Activated CD8-positive, alpha-beta memory T cell treated with anti-CD3 and anti-CD28 coated beads, Interleukin-2, amount 10 ng/mL, durations not matched to agents 7 days and 5 days (primary cell): ENCODE data around the gene HIC2. TPM values are rescaled to one million over a fixed set of nuclear protein-coding genes. Genes with fewer than 3 reads are reported as not detected.
"Not testable (repeated sequence)": the region's sequence is repeated elsewhere in the genome, so short reads cannot be mapped to it uniquely, and the experiment has no call there.

Experiments used
- ATAC-seq: fragments of 150-1000 bp; cut with Tn5 transposase; one replicate; pipeline ENCODE4 v1.10.0; 2021; ENCODE audit warnings: moderate library complexity
- CTCF ChIA-PET: fragments of 350-600 bp; sonication (Branson Sonifier 250); formaldehyde crosslinking; loops from one replicate; lab custom pipeline; 2021; ENCODE audit warnings: antibody characterized with exemption; lab: Charles Lee
- DNase-seq: peaks from one replicate; pipeline ENCODE4 v3.0.0-alpha.2; 2020
- H3K27ac Mint-ChIP-seq: one replicate; pipeline ENCODE4 v1.8.0; 2021; ENCODE audit warnings: mild to moderate bottlenecking, mixed read lengths
- H3K27me3 Mint-ChIP-seq: one replicate; pipeline ENCODE4 v1.8.0; 2021; ENCODE audit warnings: mixed read lengths
- H3K36me3 Mint-ChIP-seq: one replicate; pipeline ENCODE4 v1.8.0; 2021; ENCODE audit warnings: mild to moderate bottlenecking, mixed read lengths
- H3K4me1 Mint-ChIP-seq: one replicate; pipeline ENCODE4 v1.8.0; 2021; ENCODE audit warnings: mixed read lengths
- H3K4me3 Mint-ChIP-seq: one replicate; pipeline ENCODE4 v1.8.0; 2021; ENCODE audit warnings: mild to moderate bottlenecking, moderate library complexity, mixed read lengths
- H3K9me3 Mint-ChIP-seq: one replicate; pipeline ENCODE4 v1.8.0; 2022; ENCODE audit warnings: low read depth, mixed read lengths
- total RNA-seq, 2 experiments: library from RNA; stranded (reverse); gene quantifications; one replicate each; pipeline ENCODE4 v1.2.3, GENCODE V29; 2021

Gene HIC2, protein sequence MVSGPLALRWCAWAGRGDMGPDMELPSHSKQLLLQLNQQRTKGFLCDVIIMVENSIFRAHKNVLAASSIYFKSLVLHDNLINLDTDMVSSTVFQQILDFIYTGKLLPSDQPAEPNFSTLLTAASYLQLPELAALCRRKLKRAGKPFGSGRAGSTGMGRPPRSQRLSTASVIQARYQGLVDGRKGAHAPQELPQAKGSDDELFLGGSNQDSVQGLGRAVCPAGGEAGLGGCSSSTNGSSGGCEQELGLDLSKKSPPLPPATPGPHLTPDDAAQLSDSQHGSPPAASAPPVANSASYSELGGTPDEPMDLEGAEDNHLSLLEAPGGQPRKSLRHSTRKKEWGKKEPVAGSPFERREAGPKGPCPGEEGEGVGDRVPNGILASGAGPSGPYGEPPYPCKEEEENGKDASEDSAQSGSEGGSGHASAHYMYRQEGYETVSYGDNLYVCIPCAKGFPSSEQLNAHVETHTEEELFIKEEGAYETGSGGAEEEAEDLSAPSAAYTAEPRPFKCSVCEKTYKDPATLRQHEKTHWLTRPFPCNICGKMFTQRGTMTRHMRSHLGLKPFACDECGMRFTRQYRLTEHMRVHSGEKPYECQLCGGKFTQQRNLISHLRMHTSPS
- 1 to 10 TPM; 4.2 to 4.4 TPM for total RNA-seq

DNA sequence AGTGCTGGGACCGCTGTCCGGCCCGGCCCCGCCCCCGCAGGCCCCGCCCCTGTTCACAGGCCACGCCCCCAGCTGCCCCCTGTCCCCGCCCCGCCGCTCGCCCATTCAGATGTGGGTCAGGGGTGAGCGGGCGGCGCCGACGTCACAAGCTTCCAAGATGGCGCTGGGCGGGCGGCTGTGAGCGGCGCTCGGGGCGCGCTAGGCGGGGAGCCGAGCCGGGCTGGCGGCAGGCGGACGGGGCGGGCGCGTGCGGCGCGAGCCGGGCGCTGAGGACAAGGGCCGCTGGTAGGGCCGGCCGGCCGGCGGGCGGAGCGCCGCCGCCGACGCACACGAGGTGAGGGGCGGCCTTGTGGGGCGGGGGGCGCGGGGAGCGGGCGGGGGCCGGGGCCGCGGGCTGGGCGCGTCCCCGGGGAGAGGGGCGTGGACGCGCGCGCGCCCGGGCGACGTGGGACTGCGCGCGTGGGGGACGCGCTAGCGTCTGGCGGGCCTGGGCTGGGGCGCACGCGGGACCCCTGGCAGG is at the start of gene HIC2:
Gene HIC2, plus strand, starts transcription at position 145 of the 520 bp plus-strand sequence. CDS start 25,461 bp downstream, outside the sequence.
- peak within 1 kb of the TSS; percentile 53 for H3K4me3 Mint-ChIP-seq
- CTCF ChIA-PET, H3K36me3 Mint-ChIP-seq, DNase-seq, H3K9me3 Mint-ChIP-seq, H3K27me3 Mint-ChIP-seq, H3K4me1 Mint-ChIP-seq, H3K27ac Mint-ChIP-seq: not testable (repeated sequence)
- peak; percentile 95 for ATAC-seq

DNA sequence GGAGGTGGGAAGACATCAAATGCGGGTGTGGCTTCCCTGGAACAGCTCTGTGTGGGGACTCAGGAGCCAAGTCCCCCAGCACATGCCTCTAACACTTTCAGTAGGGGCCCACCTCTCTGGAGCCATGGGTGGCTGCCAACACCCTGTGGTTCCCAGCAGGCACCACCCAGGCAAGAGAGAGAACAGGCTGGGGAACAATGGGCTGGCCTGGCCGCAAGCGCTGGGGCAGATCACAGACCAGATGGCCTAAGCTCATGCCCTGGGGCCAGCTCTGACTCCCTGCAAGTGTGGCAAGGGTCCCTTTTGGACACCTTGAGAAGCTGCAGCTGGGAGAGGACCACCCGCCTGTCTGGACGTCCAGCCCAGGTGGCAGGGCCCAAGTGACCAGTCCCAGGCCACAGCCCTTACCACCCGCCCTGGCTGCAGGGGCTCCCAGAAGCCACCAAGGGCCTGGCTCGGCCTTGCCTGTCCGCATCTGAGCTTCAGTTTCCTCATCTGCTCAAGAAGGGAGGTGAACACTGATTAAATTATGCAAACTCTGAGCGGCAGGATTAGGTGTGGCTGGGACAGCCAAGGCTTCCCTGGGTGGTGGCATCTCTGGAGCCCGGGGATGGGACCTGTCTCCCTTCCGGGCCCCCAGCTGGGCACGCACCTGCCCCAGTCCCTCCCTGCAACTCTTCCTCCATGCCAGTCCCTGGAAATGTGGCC is 48.4 kb upstream of the HIC2 start:
- DNase-seq, H3K27ac Mint-ChIP-seq, ATAC-seq, H3K9me3 Mint-ChIP-seq, H3K4me3 Mint-ChIP-seq, H3K4me1 Mint-ChIP-seq, H3K36me3 Mint-ChIP-seq, H3K27me3 Mint-ChIP-seq, CTCF ChIA-PET: not testable (repeated sequence)

DNA sequence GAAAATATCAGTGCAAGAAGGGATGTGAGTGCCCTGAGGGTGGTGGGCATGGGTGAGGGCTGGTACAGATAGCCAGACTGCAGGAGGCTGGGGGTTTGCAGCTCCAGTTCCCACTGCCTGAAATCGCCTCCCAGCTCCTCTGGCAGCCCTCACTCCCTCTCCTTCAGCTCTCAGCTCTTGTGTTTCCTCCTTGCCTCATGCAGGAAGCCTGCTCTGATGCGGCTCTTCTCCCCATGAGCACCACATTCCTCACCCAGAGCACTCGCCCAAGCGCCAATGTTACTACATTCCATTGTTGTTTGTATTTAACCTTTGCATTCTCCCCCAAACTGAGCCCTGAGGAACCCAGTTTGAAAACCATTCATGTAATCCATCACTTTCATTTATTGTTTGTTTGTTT is 41.3 kb upstream of the HIC2 start:
- H3K36me3 Mint-ChIP-seq, H3K4me1 Mint-ChIP-seq, DNase-seq, ATAC-seq, H3K27me3 Mint-ChIP-seq, CTCF ChIA-PET, H3K9me3 Mint-ChIP-seq, H3K4me3 Mint-ChIP-seq, H3K27ac Mint-ChIP-seq: not testable (repeated sequence)

DNA sequence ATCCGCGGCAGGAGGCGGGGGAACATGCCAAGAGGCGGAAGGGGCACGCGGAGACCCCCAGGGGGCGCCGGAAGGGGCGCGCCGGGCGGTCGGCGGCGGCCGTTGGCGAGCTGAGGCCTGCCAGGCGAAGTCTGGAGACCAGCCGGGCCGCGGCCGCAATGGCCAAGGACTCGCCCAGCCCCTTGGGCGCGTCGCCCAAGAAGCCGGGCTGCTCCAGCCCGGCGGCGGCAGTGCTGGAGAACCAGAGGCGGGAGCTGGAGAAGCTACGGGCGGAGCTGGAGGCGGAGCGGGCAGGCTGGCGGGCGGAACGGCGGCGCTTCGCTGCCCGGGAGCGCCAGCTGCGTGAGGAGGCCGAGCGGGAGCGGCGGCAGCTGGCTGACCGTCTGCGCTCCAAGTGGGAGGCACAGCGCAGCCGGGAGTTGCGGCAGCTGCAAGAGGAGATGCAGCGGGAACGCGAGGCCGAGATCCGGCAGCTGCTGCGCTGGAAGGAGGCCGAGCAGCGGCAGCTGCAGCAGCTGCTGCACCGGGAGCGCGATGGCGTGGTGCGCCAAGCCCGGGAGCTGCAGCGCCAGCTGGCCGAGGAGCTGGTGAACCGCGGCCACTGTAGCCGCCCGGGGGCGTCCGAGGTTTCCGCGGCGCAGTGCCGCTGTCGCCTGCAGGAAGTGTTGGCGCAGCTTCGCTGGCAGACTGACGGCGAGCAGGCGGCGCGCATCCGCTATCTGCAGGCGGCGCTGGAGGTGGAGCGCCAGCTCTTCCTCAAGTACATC is 33.3 kb upstream of the HIC2 start, which contains the start of gene RIMBP3B:
Gene RIMBP3B, plus strand, starts transcription at position 51 of the 767 bp plus-strand sequence. Its CDS starts 108 bp downstream, at position 159.
- DNase-seq, H3K9me3 Mint-ChIP-seq, H3K4me1 Mint-ChIP-seq, H3K27me3 Mint-ChIP-seq, H3K27ac Mint-ChIP-seq, CTCF ChIA-PET, H3K36me3 Mint-ChIP-seq, H3K4me3 Mint-ChIP-seq: not testable (repeated sequence)
- ATAC-seq = peak; percentile 76

DNA sequence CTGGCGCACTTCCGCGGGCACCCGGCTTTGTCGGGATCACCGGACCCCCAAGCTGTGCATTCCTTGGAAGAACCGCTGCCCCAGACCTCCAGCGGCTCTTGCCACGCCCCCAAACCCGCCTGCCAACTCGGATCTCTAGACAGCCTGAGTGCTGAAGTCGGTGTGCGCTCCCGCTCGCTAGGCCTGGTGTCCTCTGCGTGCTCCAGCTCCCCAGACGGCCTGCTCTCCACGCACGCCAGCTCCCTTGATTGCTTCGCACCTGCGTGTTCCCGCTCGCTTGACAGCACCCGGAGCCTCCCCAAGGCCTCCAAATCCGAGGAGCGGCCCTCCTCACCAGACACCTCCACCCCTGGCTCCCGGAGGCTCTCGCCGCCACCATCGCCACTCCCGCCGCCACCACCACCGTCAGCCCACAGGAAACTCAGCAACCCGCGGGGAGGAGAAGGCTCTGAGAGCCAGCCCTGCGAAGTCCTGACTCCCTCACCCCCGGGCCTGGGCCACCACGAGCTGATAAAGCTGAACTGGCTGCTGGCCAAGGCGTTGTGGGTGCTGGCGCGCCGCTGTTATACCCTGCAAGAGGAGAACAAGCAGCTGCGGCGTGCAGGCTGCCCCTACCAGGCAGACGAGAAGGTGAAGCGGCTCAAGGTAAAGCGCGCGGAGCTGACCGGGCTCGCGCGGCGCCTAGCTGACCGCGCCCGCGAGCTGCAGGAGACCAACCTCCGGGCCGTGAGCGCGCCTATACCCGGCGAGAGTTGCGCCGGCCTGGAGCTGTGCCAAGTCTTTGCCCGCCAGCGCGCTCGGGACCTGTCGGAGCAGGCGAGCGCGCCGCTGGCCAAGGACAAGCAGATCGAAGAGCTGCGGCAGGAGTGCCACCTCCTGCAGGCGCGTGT is 32.5 kb upstream of the HIC2 start:
- CTCF ChIA-PET, H3K27me3 Mint-ChIP-seq, H3K4me1 Mint-ChIP-seq, H3K4me3 Mint-ChIP-seq, H3K9me3 Mint-ChIP-seq, H3K36me3 Mint-ChIP-seq, DNase-seq, H3K27ac Mint-ChIP-seq: not testable (repeated sequence)
- ATAC-seq = peak; percentile 74

DNA sequence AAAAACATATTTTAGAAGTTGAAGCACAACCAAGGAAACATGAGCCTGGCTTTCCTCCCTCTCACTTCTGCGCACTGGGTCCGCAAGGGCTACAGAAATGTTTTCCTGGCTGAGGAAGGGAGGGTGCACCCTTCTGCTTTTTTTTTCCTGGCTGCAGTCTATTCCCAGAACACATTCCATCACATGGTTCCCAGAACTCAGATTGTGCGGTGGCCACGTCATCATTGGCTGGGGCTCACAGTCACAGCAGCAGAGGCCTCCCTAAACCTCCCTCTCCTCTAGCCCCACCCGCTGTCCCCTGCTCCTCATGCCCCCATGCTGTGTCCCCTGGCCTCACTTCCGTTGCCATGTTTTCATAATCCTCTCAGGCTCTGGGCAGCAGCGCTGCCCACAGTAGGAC is 27.7 kb upstream of the HIC2 start:
- H3K4me1 Mint-ChIP-seq, DNase-seq, H3K9me3 Mint-ChIP-seq, H3K36me3 Mint-ChIP-seq, H3K27ac Mint-ChIP-seq, ATAC-seq, CTCF ChIA-PET, H3K4me3 Mint-ChIP-seq, H3K27me3 Mint-ChIP-seq: not testable (repeated sequence)

DNA sequence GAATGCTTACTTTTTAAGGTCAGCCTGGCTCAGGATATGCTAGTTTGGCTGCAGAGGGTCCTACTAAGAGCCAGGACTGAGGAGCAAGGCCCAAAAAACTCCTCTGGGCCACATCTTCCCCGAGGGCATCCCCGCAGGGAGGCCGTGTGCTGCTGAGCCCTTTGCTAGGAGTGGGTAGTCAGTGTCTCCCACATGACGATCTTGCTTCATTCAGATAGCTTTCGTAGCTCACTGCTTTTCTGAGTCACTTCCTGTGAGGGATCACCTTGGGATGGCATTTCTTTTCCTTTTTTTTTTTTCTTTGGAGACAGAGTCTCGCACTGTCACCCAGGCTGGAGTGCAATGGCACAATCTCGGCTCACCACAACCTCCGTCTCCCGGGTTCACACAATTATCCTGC is 27.2 kb upstream of the HIC2 start:
- DNase-seq, H3K27ac Mint-ChIP-seq, H3K27me3 Mint-ChIP-seq, H3K36me3 Mint-ChIP-seq, H3K4me3 Mint-ChIP-seq, ATAC-seq, CTCF ChIA-PET, H3K9me3 Mint-ChIP-seq, H3K4me1 Mint-ChIP-seq: not testable (repeated sequence)

DNA sequence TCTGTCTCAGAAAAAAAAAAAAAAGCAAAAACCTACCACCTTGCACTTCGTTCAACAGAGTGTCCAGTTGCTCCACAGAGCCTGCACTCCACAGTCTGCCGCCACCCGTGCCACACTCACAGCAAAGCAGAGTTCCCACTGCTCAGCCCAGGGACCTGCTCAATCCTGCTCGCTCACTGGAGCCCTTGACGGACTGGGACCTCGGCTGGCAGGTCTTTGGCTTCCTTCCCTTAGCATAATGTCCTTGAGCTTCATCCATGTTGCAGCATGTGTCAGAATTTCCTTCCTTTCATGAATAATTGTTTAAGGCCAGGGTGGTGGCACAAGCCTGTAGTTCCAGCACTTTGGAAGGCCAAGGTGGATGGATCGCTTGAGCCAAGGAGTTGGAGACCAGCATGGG is 22.6 kb upstream of the HIC2 start:
- ATAC-seq, H3K27ac Mint-ChIP-seq: not testable (repeated sequence)

DNA sequence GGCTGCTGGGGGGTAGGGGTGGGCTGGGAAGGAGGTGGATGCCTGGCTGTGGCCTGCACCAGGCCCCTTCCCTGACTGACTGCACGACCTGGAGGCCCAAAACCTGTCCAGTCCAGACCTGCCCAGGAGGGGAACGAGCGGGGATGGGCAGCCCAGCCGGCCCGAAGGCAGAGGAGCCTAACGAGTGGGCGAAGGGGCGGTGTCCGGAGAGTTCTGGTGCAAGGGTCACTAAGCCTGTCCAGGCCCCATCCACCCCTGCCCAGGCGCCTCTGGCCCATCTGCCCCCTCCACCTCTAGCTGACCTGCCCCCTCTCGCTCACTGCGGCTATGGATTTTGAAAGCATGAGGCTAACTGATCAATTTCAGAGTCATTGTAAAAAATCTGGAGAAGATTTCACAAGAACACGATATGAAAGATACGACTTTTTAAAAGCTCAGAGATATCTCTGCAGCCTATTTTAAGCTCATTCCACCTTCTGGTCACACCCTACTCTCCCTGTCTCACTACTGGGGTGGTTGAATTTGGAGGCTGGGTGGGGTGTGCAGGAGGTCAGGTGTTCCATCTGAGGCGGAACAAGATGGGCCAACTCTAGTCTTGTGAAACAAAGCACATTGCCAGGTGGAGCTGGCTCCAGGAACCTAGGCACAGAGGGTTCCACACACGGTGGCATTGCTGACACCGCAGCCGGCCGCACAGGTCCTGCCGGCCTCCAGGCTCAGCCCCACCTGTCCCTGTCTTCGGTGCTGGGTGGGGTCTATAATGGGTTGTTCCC is 15.8 kb upstream of the HIC2 start:
- H3K27ac Mint-ChIP-seq, H3K4me1 Mint-ChIP-seq, H3K9me3 Mint-ChIP-seq, ATAC-seq, H3K27me3 Mint-ChIP-seq, H3K4me3 Mint-ChIP-seq, H3K36me3 Mint-ChIP-seq, DNase-seq, CTCF ChIA-PET: not testable (repeated sequence)

More for the DNA sequence above, 22.6 kb upstream of the HIC2 start:
- H3K4me3 Mint-ChIP-seq, CTCF ChIA-PET, H3K27me3 Mint-ChIP-seq, H3K9me3 Mint-ChIP-seq, H3K4me1 Mint-ChIP-seq, DNase-seq, H3K36me3 Mint-ChIP-seq: not testable (repeated sequence)

DNA sequence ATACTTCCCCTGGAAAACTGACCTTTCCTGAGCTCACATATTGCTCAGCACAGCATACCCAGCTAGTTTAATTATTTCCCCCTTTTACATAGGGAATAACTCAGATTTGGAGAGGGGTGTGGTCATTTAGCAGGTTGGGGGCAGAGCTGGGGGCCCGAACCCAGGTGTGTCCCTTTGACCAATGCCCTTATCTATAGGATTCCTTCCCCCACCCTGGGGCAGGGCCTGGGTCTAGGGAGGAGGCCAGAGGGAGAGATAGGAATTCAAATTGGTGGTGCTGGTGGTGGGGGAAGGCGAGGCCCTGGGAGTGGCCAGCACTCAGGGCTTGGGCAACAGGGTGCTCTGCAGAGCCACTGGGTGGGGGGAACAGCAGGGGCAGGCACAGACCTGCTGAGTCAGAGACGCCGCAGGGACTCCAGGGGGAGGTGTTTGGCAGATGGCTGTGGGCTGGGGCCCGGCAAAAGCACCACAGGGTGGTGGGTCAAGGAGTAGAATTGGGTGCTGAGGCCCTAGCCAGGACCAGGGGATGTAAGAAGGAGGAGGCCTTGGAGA is 14.3 kb upstream of the HIC2 start:
- DNase-seq, CTCF ChIA-PET, ATAC-seq, H3K36me3 Mint-ChIP-seq, H3K27ac Mint-ChIP-seq, H3K9me3 Mint-ChIP-seq, H3K4me1 Mint-ChIP-seq, H3K4me3 Mint-ChIP-seq, H3K27me3 Mint-ChIP-seq: not testable (repeated sequence)

DNA sequence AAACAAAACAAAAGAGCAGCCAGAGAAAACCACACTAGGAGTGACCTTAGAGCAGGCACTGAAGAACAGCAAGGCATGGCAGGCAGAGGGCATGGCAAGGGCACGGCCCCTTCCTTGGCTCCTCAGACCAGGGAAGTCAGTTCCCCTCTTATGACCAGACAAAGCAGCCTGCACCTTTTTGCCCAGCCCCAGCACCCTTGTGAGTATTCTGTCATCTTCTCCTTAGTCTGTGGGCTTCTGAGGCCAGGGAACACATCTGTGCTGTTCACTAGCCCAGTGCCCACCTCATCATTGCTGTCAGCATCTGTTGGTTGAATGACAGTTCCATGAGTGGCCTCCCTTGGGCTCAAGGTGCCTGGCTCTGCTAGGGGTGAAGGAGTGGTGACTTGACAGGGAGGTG is 10.0 kb upstream of the HIC2 start:
- H3K4me1 Mint-ChIP-seq, H3K36me3 Mint-ChIP-seq, H3K27me3 Mint-ChIP-seq, ATAC-seq, H3K4me3 Mint-ChIP-seq, H3K27ac Mint-ChIP-seq, H3K9me3 Mint-ChIP-seq, DNase-seq, CTCF ChIA-PET: not testable (repeated sequence)
